Transverse colon (tissue), 4 donors: Measurements from ENCODE around the gene PPP1R10. TPM values are rescaled to one million over a fixed set of nuclear protein-coding genes. Genes with fewer than 3 reads are reported as not detected.

ENCODE experiments used
- DNase-seq: peaks from one replicate; pipeline ENCODE4 v3.0.0-alpha.2; 2019
- H3K27ac ChIP-seq, 4 donors: fragments of 200-600 bp; sonication (generic); 2 replicates each; pipeline ENCODE4 v1.5.1; 2016 to 2018; ENCODE audit warnings: inconsistent platforms in 4 of 4
- H3K27me3 ChIP-seq: fragments of 200-600 bp; sonication (generic); 2 replicates; pipeline ENCODE4 v1.5.1; 2017; ENCODE audit warnings: inconsistent platforms
- H3K36me3 ChIP-seq, 4 donors: fragments of 200-600 bp; sonication (generic); 2 replicates each; pipeline ENCODE4 v1.5.1; 2017 to 2019; ENCODE audit warnings: inconsistent platforms in 4 of 4
- H3K4me1 ChIP-seq, 4 donors: fragments of 200-600 bp; sonication (generic); 2 replicates each; pipeline ENCODE4 v1.5.1; 2017 to 2020; ENCODE audit warnings: inconsistent platforms in 4 of 4
- H3K4me3 ChIP-seq, 4 donors: fragments of 200-600 bp; sonication (generic); 1 replicate in 1 of 4; 2 replicates in 3 of 4; pipeline versions ENCODE4 v1.5.1 to v1.6.1; 2017 to 2019; ENCODE audit warnings: inconsistent platforms in 4 of 4
- H3K9me3 ChIP-seq, 2 donors: fragments of 200-600 bp; sonication (generic); 2 replicates each; pipeline ENCODE4 v1.5.1; 2017 to 2019; ENCODE audit warnings: inconsistent platforms in 2 of 2
- CTCF ChIP-seq, 5 experiments: fragments of 200-600 bp in 3 of 5; fragments of 450-650 bp in 2 of 5; sonication (generic) in 3 of 5; IDR thresholded peaks; 1 replicate in 2 of 5; 2 replicates in 3 of 5; pipeline ENCODE4 v1.5.1; 2016 to 2017; ENCODE audit warnings: antibody characterized with exemption in 5 of 5, inconsistent platforms in 3 of 5, mild to moderate bottlenecking in 2 of 5, moderate library complexity in 1 of 5
- EP300 ChIP-seq: sonication (generic); formaldehyde crosslinking; IDR thresholded peaks from one replicate; pipeline ENCODE4 v1.6.1; 2017; ENCODE audit warnings: antibody characterized with exemption, low read depth
- POLR2A ChIP-seq: fragments of 450-650 bp; IDR thresholded peaks from one replicate; pipeline ENCODE4 v1.6.1; 2016; ENCODE audit warnings: antibody characterized with exemption, mild to moderate bottlenecking, moderate library complexity
- POLR2AphosphoS5 ChIP-seq, 3 donors: sonication (generic); formaldehyde crosslinking; IDR thresholded peaks; one replicate each; pipeline ENCODE4 v1.6.1; 2016; ENCODE audit warnings: antibody characterized with exemption in 3 of 3
- WGBS, 2 donors: methylation state at CpG; one replicate each; pipeline ENCODE4 v1.1.5; 2018; ENCODE audit warnings: low coverage in 1 of 2; 5-methylcytosine and 5-hydroxymethylcytosine counted together
- in situ Hi-C, 4 donors: fragments of 200-750 bp; cut with MboI; loops; one replicate each; pipeline versions ENCODE4 v1.15.0 to v1.15.1; 2017; ENCODE audit warnings: low sequenced_read_pairs in 3 of 4, low pct_ligation_motif_present in 1 of 4, low pct_unique_long_range_greater_than_20kb in 1 of 4
- intact Hi-C: fragments of 100-400 bp; cut with DNase I; formaldehyde crosslinking; loops from one replicate; pipeline ENCODE4 v1.15.1; 2023; ENCODE audit warnings: low total_unique reads
- total RNA-seq, 4 donors: library from RNA; depleted of rRNA; stranded (reverse); fragments of >200 nt; gene quantifications; one replicate each; pipeline ENCODE4 v1.1.0, GENCODE V29; 2016

The PPP1R10 gene
- total RNA-seq, 4 donors from 2014 or later = 35.5 to 62.5 (median 53.8) TPM

- Histone ChIP-seq H3K9me3 (no peaks in the 10 kb centered on the region), H3K36me3 (peaks cover 0 to 48% (median 23%) of the 10 kb centered on the region in 4 donors), H3K27me3 (no peaks in the 10 kb centered on the region), H3K4me3 (no peak overlapping the region), H3K4me1 (no peaks in the 10 kb centered on the region), H3K27ac (no peak overlapping the region)
- no peak for TF ChIP-seq POLR2AphosphoS5 (IDR thresholded peaks at IDR 0.05)
- TF ChIP-seq POLR2A = no peak
- no peak for TF ChIP-seq CTCF (IDR thresholded peaks at IDR 0.05)
- TF ChIP-seq EP300 = no peak
- in situ Hi-C loops = no loop called here
- WGBS, 2 donors = 84 to 86% methylated on average over 4 to 8 of the region's 8 CpGs
- intact Hi-C loops = no loop called here
- DNase-seq = no peak
Observed at GRCh38 chr6:30590509-30590908, 26.5 kb downstream of the PPP1R10 start.

DNA sequence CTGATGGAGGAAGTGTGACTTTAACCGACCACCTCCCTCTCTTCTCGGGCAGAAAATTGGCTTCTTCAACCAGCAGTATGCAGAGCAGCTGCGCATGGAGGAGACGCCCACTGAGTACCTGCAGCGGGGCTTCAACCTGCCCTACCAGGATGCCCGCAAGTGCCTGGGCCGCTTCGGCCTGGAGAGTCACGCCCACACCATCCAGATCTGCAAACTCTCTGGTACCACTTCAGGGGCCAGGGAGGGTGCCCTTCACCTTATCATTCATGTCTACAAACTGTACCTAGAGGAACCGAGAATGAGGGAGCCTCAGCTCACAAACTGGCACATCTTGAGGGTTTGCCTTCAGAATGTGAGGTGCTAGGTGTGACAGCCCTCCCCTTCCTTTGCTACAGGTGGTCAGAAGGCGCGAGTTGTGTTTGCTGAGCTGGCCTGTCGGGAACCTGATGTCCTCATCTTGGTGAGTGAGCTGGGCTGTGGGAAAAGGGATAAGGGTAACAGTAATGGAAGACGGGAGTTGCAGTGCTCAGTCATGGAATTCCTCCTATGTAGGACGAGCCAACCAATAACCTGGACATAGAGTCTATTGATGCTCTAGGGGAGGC, 27.2 kb downstream of the PPP1R10 start:
- Histone ChIP-seq H3K36me3 (peaks cover 0 to 54% (median 26%) of the 10 kb centered on the region in 4 donors), H3K4me1 (no peaks in the 10 kb centered on the region), H3K4me3 (no peak overlapping the region), H3K27ac (no peak overlapping the region), H3K27me3 (no peaks in the 10 kb centered on the region), H3K9me3 (no peaks in the 10 kb centered on the region)
- WGBS, 2 donors = 67 to 91% methylated on average over 3 to 15 of the region's 15 CpGs
- intact Hi-C loops (no loop called here), in situ Hi-C loops (no loop called here)
- TF ChIP-seq EP300 = no peak
- TF ChIP-seq POLR2A = no peak
- no peak for TF ChIP-seq CTCF (IDR thresholded peaks at IDR 0.05)
- TF ChIP-seq POLR2AphosphoS5 (IDR thresholded peaks at IDR 0.05) = no peak
- DNase-seq = no peak

DNA sequence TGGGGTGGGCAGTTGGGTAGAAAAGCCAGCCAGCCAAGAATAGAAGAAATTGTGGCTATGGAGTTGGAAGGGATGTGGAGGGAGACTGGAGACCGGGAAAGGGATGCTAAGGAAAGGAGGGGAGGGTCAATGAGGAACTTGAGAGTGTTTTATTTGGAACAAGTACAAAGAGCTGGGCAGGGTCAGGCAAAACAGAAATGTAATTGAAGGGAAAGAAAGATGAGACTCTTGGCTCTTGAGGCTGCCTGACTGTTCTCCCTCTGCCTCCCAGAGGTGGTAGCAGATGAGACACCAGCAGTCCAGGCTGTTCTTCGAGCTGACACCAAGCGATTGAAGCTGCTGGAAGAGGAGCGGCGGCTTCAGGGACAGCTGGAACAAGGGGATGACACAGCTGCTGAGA, 33.1 kb downstream of the PPP1R10 start:
- no peak overlapping the region for H3K27ac ChIP-seq
- no peaks in the 10 kb centered on the region for H3K27me3 ChIP-seq
- H3K9me3 ChIP-seq = no peaks in the 10 kb centered on the region
- H3K4me1 ChIP-seq = no peaks in the 10 kb centered on the region
- intact Hi-C loops (no loop called here), in situ Hi-C loops (no loop called here)
- 50 to 87% methylated on average over 1 to 5 of the region's 5 CpGs for WGBS, 2 donors
- no peak overlapping the region for H3K4me3 ChIP-seq
- TF ChIP-seq EP300 (no peak), CTCF (IDR thresholded peaks at IDR 0.05) (no peak), POLR2AphosphoS5 (IDR thresholded peaks at IDR 0.05) (no peak), POLR2A (no peak)
- H3K36me3 ChIP-seq = peaks cover 0 to 92% (median 46%) of the 10 kb centered on the region in 4 donors
- DNase-seq = no peak

DNA sequence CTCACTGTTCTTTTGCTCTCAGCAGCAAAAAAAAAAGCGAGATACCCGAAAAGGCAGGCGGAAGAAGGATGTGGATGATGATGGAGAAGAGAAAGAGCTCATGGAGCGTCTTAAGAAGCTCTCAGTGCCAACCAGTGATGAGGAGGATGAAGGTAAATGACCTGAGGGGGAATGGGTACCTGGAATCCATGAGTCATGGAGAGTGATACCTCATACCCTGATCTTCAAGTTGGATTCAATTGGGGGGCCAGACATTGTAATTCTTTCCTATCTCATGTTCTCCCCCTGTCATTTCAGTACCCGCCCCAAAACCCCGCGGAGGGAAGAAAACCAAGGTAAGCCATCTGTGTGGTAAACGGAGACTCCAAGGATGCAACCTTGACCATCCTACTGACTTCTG, 39.0 kb downstream of the PPP1R10 start:
- WGBS, 2 donors = 93 to 95% methylated on average over 8 of the region's 8 CpGs
- in situ Hi-C loops (no loop called here), intact Hi-C loops (no loop called here)
- no peak overlapping the region for H3K27ac ChIP-seq
- H3K9me3 ChIP-seq = no peaks in the 10 kb centered on the region
- no peaks in the 10 kb centered on the region for H3K27me3 ChIP-seq
- peaks cover 0 to 56% (median 30%) of the 10 kb centered on the region in 4 donors for H3K36me3 ChIP-seq
- peaks cover under 1 to 8% (median 8%) of the 10 kb centered on the region in 4 donors for H3K4me1 ChIP-seq
- H3K4me3 ChIP-seq = no peak overlapping the region
- DNase-seq = no peak
- TF ChIP-seq POLR2AphosphoS5 (IDR thresholded peaks at IDR 0.05) (no peak), EP300 (no peak), POLR2A (no peak), CTCF (IDR thresholded peaks at IDR 0.05) (no peak)
